NT2/D1 (cell line): ENCODE measurements around the gene PACC1.

Experiments used
- SUZ12 ChIP-seq: IDR thresholded peaks from 2 replicates; pipeline ENCODE4 v1.6.1; 2011; ENCODE audit not compliant: insufficient read length, insufficient read depth; ENCODE audit errors: extremely low read depth
- YY1 ChIP-seq: IDR thresholded peaks from 2 replicates; pipeline ENCODE4 v1.6.1; 2011; ENCODE audit not compliant: insufficient read length, insufficient read depth
- ZNF274 ChIP-seq: IDR thresholded peaks from 2 replicates; pipeline ENCODE4 v1.6.1; 2011; ENCODE audit warnings: mild to moderate bottlenecking, low read depth, low read length

GRCh38 chr1:212433577-212434462 is 19.1 kb upstream of the PACC1 start:
- TF ChIP-seq YY1 (no peak), ZNF274 (no peak), SUZ12 (no peak)
